Measurements from ENCODE around the gene ZNF345.

The ZNF345 gene

GRCh38 chr19:36850559-36851442, at the start of gene ZNF345:
ZNF345 (plus strand) TSS chr19:36850876; CDS start chr19:36876831, 25,955 bp downstream.
- peak; percentile 84 for DNase-seq (ENCODE audit: low read depth, low spot score)

- no peak for DNase-seq (ENCODE audit: low read depth, low spot score)
These were observed 45.3 kb upstream of the ZNF345 start for GRCh38 chr19:36805364-36805763.

- no peak for DNase-seq (ENCODE audit: low read depth, low spot score)
These were observed 43.6 kb upstream of the ZNF345 start for GRCh38 chr19:36807029-36807428.

GRCh38 chr19:36819130-36819630, 31.5 kb upstream of the ZNF345 start:
- DNase-seq (ENCODE audit: low read depth, low spot score): no peak

- no peak for DNase-seq (ENCODE audit: low read depth, low spot score)
These were observed 28.9 kb upstream of the ZNF345 start for GRCh38 chr19:36821758-36822157.

GRCh38 chr19:36833430-36833829, 17.2 kb upstream of the ZNF345 start:
- no peak for DNase-seq (ENCODE audit: low read depth, low spot score)

- DNase-seq (ENCODE audit: low read depth, low spot score): no peak
These were observed 13.3 kb upstream of the ZNF345 start for GRCh38 chr19:36837176-36837905.

- DNase-seq (ENCODE audit: low read depth, low spot score): peak; percentile 68
These were observed 12.5 kb upstream of the ZNF345 start, which contains the start of gene ZNF790 for GRCh38 chr19:36837906-36838783. ZNF790 (minus strand) TSS chr19:36838387; CDS start chr19:36825619, 12,768 bp downstream.

GRCh38 chr19:36838784-36839324, 11.8 kb upstream of the ZNF345 start:
- no peak for DNase-seq (ENCODE audit: low read depth, low spot score)

- DNase-seq (ENCODE audit: low read depth, low spot score): no peak
These were observed 2.7 kb upstream of the ZNF345 start for GRCh38 chr19:36847968-36848367.

- no peak for DNase-seq (ENCODE audit: low read depth, low spot score)
These were observed 746 bp upstream of the ZNF345 start for GRCh38 chr19:36849701-36850558.

GRCh38 chr19:36851898-36852297, 1.2 kb downstream of the ZNF345 start:
- DNase-seq (ENCODE audit: low read depth, low spot score): no peak

- DNase-seq (ENCODE audit: low read depth, low spot score): no peak
These were observed 26.6 kb downstream of the ZNF345 start for GRCh38 chr19:36876993-36877938.

- no peak for DNase-seq (ENCODE audit: low read depth, low spot score)
These were observed 41.2 kb downstream of the ZNF345 start for GRCh38 chr19:36891768-36892357.

GRCh38 chr19:36894849-36895383, 44.2 kb downstream of the ZNF345 start:
- DNase-seq (ENCODE audit: low read depth, low spot score): no peak

GRCh38 chr19:36898422-36898821, 47.7 kb downstream of the ZNF345 start:
- DNase-seq (ENCODE audit: low read depth, low spot score): no peak

- peak; percentile 64 for DNase-seq (ENCODE audit: low read depth, low spot score)
These were observed 65.5 kb downstream of the ZNF345 start, which contains the start of the genes ZNF568 and ZNF829 for GRCh38 chr19:36915992-36916830. ZNF568 (plus strand) TSS chr19:36916332; CDS start chr19:36922771, 6,439 bp downstream. ZNF829 (minus strand) TSS chr19:36916291; CDS start chr19:36915167, 1,124 bp downstream.

Data from brain pericyte (primary cell).